Activated naive CD8-positive, alpha-beta T cell (primary cell): ENCODE results near the gene MARVELD1.

Source experiments
- H3K27ac Mint-ChIP-seq: one replicate; pipeline ENCODE4 v1.8.0; 2021; ENCODE audit warnings: mixed read lengths
- H3K27me3 Mint-ChIP-seq: one replicate; pipeline ENCODE4 v1.8.0; 2021; ENCODE audit warnings: mixed read lengths
- H3K36me3 Mint-ChIP-seq: one replicate; pipeline ENCODE4 v1.8.0; 2021; ENCODE audit warnings: mixed read lengths
- H3K4me1 Mint-ChIP-seq: one replicate; pipeline ENCODE4 v1.8.0; 2021; ENCODE audit warnings: low read depth, mixed read lengths
- H3K4me3 Mint-ChIP-seq: one replicate; pipeline ENCODE4 v1.8.0; 2021; ENCODE audit warnings: mild to moderate bottlenecking, mixed read lengths
- H3K9me3 Mint-ChIP-seq: one replicate; pipeline ENCODE4 v1.8.0; 2021; ENCODE audit warnings: low read depth, mixed read lengths

Gene MARVELD1

DNA sequence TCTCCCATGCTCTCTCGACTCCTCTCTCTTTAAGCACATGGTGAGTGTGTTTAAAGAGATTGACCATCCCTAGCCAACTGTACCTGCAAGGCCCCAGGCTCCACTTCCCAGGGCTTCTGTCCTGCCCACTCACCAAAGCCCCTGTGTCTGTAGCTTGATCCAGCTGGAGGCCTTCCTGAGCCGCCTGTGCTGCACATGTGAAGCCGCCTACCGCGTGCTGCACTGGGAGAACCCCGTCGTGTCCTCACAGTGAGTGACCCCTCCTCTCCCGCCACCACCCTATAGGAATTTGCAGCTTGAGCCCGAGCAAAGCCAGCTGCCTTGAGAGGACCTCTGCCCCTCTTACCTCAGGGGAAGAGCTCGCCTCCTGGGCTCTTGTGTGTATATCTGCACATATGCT lies 34.6 kb downstream of the MARVELD1 start:
- no peak overlapping the region for H3K4me3 Mint-ChIP-seq
- H3K27ac Mint-ChIP-seq: no peak overlapping the region
- no peaks in the 10 kb centered on the region for H3K27me3 Mint-ChIP-seq
- H3K36me3 Mint-ChIP-seq: peaks cover 14% of the 10 kb centered on the region
- H3K9me3 Mint-ChIP-seq: no peaks in the 10 kb centered on the region
- H3K4me1 Mint-ChIP-seq: peaks cover 14% of the 10 kb centered on the region

DNA sequence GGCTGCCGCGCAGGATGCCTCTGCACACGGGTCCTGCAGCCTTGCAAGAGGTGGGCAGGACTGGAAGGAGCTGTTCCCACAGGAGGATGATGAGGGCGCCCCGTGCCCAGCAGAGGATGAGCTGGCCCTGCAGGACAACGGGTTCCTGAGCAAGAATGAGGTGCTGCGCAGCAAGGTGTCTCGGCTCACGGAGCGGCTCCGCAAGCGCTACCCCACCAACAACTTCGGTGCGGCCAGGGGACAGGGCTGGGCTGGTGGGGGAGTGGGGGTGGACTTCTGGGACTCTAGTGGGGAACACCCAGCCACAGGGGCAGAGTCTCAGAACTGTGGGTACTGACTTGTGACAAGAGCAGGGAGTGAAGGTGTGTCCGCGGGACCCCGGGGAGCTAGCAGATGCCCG lies 39.4 kb downstream of the MARVELD1 start:
- Mint-ChIP-seq H3K27me3 (no peaks in the 10 kb centered on the region), H3K36me3 (peaks cover 2% of the 10 kb centered on the region), H3K4me3 (no peak overlapping the region), H3K9me3 (no peaks in the 10 kb centered on the region), H3K27ac (no peak overlapping the region), H3K4me1 (no peaks in the 10 kb centered on the region)

DNA sequence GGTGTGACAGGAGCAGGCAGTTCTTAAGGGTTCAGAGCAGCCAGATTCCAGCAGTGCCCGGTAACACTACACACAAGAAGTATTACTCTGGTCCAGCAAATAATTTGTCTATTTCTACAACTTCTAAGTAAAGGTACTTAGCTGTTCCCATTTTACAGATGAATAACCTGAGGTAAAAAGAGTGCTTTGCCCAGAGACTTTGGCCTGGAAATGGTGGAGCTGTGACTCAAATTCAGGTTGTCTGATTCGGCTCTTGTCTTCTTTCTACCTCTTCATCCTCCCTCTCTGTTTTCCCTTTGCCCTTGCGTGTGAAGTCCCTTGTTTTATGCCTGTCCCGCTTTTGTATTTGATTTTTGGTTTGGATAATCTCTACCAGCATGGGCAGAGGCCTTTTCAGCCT lies 41.2 kb downstream of the MARVELD1 start:
- Mint-ChIP-seq H3K4me3 (no peak overlapping the region), H3K27me3 (no peaks in the 10 kb centered on the region), H3K27ac (no peak overlapping the region), H3K9me3 (no peaks in the 10 kb centered on the region), H3K4me1 (no peaks in the 10 kb centered on the region), H3K36me3 (peaks cover 2% of the 10 kb centered on the region)

DNA sequence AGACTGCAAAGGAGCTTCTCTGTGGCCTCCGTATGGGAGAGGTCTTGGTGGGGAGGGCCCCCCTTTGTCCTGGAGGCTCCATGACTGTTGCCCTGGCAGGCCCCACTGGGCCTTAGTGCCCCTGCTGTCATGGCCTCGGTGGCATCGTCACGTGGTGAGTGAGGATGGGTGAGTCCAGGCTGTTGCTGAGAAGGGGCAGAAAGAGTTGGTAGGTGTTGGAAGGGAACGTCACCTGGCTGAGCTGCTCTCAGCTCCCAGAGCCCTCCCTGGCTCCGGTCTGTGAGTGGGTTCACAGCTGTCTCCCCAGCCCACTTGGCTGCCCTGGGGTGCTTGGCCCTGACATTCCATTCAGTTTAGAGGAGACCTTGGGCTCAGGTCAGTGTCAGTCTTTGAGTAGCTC lies 42.2 kb downstream of the MARVELD1 start:
- no peaks in the 10 kb centered on the region for H3K27me3 Mint-ChIP-seq
- no peaks in the 10 kb centered on the region for H3K9me3 Mint-ChIP-seq
- no peak overlapping the region for H3K4me3 Mint-ChIP-seq
- no peak overlapping the region for H3K27ac Mint-ChIP-seq
- H3K36me3 Mint-ChIP-seq: peaks cover 2% of the 10 kb centered on the region
- H3K4me1 Mint-ChIP-seq: no peaks in the 10 kb centered on the region

DNA sequence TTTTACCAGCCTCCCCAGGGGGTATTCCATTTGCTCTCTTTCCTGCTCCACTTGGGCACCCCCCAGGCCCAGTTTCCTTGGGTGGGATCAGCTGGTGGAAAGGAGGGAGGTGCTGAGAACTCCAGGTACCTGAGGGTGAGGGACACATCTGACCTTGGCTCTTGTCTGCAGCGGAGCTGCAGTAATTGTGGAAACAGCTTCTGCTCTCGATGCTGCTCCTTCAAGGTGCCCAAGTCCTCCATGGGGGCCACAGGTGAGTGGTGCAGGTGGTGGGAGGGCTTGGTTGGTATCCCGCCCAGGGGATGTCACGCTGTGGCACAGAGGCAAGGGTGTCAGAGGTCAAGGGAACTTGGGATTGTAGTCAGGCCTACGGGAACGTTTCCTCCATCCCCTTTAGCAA lies 43.9 kb downstream of the MARVELD1 start:
- H3K9me3 Mint-ChIP-seq: no peaks in the 10 kb centered on the region
- H3K4me3 Mint-ChIP-seq: no peak overlapping the region
- no peaks in the 10 kb centered on the region for H3K27me3 Mint-ChIP-seq
- no peak overlapping the region for H3K27ac Mint-ChIP-seq
- peaks cover 1% of the 10 kb centered on the region for H3K4me1 Mint-ChIP-seq
- peaks cover 5% of the 10 kb centered on the region for H3K36me3 Mint-ChIP-seq

DNA sequence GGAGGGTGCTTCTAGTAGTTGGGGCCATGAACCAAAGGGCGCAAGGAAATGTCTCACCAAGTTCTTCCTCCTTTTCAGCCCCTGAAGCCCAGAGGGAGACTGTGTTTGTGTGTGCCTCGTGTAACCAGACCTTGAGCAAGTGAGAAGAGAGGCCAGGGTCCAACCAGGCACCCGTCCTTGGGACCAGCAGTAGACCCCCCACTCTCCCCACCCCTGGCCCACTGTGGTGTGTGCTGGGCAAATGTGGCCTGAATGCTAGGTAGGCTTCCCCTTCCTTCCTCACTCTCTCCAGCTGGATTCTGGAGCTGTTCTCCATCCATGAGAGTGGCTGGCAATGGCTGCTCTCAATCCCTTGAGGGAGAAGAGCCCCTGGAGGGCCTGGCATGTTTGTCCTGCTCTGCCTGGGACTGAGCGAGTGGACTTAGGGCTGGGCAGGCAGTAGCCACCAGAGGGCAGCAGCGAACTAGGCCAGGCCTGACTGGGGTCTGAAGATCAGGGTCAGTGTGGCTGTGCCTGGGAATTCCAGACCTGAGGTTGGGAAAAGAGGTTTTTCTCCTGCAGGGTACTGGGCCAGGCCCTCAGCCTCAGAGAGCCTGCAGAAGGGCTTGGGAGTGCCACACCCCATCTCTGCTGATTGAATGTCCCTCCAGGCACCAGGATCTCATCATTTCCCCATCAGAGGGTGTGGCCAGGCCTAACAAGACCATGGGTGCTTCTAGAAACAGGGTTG lies 45.8 kb downstream of the MARVELD1 start:
- Mint-ChIP-seq H3K9me3 (no peaks in the 10 kb centered on the region), H3K36me3 (peaks cover 5% of the 10 kb centered on the region), H3K4me1 (peaks cover 2% of the 10 kb centered on the region), H3K4me3 (no peak overlapping the region), H3K27ac (no peak overlapping the region), H3K27me3 (no peaks in the 10 kb centered on the region)

DNA sequence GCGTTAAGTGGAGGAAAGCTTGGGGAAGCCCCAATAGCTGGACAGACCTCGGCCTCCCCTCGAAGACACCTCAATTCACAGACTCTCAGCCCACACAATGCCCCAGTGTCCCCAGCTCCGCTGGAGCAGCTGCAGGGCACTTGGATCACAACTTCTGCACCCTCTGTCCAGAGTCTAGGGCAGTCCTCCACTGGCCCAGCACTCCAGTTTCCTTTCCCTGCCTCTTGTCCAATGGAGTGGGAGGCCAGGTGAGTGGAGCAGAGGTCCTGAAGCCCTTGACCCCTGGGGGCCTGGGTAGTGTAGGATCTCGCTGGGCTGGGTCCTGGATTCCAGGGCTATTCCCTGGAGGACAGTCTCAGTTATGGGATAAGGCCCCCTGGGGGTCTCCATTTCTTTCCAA lies 46.4 kb downstream of the MARVELD1 start:
- peaks cover 4% of the 10 kb centered on the region for H3K4me1 Mint-ChIP-seq
- H3K27ac Mint-ChIP-seq: no peak overlapping the region
- H3K9me3 Mint-ChIP-seq: no peaks in the 10 kb centered on the region
- no peak overlapping the region for H3K4me3 Mint-ChIP-seq
- H3K27me3 Mint-ChIP-seq: no peaks in the 10 kb centered on the region
- peaks cover 5% of the 10 kb centered on the region for H3K36me3 Mint-ChIP-seq

DNA sequence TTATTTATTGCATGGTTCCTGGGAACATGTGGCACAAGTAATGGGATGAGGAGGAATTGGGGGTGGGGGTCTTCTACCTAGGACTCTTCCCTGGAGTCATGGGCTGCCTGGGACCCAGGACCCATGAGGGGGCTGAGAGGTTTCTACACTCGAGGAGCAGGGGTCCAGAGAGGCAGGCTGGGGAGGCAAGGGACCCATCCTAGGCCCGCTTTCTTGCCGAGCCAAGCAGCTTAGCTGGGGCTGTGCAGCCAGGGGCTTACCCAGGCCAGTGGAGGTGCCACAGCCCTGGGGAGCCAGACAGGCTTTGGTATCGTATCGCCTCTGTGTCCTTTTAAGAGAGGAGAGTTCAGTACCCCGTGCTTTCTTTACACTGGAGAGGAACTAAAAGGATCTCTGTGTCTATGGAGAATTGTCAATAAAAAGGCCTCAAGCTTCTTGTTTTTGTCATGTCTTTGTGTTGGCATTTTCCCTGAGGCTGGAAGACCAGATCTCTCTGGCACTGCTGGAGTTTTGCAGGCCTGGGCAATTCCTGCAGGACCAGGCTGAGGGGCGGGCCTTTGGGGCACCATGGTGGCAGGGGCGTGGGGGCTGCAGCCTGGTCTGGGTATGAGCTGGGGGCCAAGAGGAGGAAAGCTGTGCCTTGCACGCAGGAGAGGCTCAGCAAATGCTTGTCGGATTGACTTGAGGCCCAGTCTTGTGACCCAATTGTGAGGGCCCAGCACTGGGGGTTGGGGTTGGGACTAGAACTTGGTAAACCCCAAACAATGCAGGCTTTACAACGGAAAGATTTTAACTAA lies 47.1 kb downstream of the MARVELD1 start:
- peaks cover 5% of the 10 kb centered on the region for H3K36me3 Mint-ChIP-seq

DNA sequence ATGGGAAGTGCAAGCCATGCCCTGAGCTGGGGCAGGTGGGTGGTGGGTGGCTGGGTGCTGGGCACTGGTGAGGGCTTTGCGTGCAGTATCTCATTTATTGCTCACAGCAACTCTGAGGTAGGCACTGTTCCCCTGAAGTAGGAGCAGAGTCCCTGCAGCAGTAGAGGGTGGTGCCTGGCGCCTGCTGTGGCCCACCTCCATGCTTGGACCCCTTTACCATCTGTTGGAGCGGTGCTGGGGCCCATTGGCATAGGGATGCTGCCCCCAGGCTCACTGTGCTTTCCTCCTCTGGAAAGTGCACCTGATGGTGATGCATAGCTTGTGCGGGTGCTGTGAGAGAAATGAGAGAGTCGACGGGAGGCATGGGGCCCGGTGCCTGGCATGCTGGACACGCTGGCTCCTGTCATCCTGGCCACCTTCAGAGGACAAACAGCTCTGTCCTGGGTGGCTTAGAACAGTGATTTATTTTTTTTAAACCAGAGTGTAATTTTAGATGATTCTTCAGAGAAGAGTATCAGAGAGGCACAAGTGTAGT lies 47.9 kb downstream of the MARVELD1 start:
- Mint-ChIP-seq H3K27me3 (no peaks in the 10 kb centered on the region), H3K9me3 (no peaks in the 10 kb centered on the region), H3K36me3 (peaks cover 5% of the 10 kb centered on the region), H3K27ac (no peak overlapping the region), H3K4me3 (no peak overlapping the region), H3K4me1 (peaks cover 4% of the 10 kb centered on the region)

More for the DNA sequence above, 47.1 kb downstream of the MARVELD1 start:
- Mint-ChIP-seq H3K27me3 (no peaks in the 10 kb centered on the region), H3K27ac (no peak overlapping the region), H3K4me1 (peaks cover 4% of the 10 kb centered on the region), H3K9me3 (no peaks in the 10 kb centered on the region), H3K4me3 (no peak overlapping the region)

DNA sequence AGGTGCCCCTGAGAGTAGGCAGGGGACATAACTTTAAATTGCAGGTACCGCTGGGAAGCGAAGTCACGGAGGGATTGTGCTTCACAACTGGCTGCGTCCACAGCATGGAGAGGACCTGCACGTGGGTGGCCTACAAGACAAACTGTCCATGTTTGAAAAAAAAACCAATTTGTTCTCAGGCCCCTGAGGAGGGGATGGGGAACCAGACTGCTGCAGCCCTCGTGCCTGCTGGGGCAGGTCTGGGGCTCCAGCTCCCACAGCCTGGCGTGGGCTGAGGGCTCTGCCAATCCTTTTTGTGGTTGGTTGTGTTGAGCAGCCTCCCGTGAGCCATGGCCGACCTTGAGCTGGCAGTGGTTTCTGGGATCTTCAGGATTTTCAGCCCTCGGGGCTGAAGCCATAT lies 48.5 kb downstream of the MARVELD1 start:
- H3K36me3 Mint-ChIP-seq: peaks cover 5% of the 10 kb centered on the region
- peaks cover 4% of the 10 kb centered on the region for H3K4me1 Mint-ChIP-seq
- no peak overlapping the region for H3K27ac Mint-ChIP-seq
- H3K9me3 Mint-ChIP-seq: no peaks in the 10 kb centered on the region
- H3K27me3 Mint-ChIP-seq: no peaks in the 10 kb centered on the region
- H3K4me3 Mint-ChIP-seq: no peak overlapping the region

DNA sequence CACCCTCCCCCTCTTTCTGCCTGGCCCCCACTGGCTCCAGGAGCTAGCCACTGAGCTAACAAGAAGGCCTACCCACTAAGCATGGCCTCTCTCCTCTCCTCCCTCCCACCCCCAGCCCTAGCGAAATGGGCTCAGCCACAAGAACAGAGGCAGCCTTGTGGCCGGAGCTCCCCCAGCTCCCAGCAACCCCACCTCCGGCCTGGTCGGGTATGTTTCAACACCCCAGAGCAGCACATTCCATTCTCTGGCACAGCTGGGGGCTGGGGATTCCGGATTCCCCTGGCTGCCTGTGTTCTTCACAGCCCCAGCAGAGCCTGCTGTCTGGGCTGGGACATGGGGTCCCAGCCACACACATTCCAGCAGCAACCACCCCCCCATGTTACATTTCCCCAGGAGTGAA lies 49.3 kb downstream of the MARVELD1 start:
- Mint-ChIP-seq H3K9me3 (no peaks in the 10 kb centered on the region), H3K36me3 (peaks cover 7% of the 10 kb centered on the region), H3K27me3 (no peaks in the 10 kb centered on the region), H3K4me3 (no peak overlapping the region), H3K4me1 (peaks cover 4% of the 10 kb centered on the region), H3K27ac (no peak overlapping the region)

DNA sequence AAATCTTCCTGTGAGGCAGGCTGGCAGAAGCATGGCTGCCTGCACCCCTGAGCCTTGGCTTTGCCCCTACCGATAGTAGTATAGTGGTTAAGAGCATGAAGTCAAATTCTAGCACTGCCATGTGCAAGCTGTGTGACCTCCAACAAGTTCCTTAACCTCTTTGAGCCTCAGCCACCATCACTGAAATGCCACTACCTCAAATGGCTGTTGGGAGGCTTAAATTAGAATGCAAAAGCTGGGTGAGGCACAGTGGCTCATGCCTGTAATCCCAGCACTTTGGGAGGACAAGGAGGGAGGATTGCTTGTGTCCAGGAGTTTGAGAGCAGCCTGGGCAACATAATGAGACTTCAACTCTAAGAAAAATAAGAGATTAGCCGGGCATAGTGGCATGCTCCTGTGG lies 49.9 kb downstream of the MARVELD1 start:
- Mint-ChIP-seq H3K4me1 (peaks cover 4% of the 10 kb centered on the region), H3K9me3 (no peaks in the 10 kb centered on the region), H3K4me3 (no peak overlapping the region), H3K36me3 (peaks cover 10% of the 10 kb centered on the region), H3K27me3 (no peaks in the 10 kb centered on the region), H3K27ac (no peak overlapping the region)

DNA sequence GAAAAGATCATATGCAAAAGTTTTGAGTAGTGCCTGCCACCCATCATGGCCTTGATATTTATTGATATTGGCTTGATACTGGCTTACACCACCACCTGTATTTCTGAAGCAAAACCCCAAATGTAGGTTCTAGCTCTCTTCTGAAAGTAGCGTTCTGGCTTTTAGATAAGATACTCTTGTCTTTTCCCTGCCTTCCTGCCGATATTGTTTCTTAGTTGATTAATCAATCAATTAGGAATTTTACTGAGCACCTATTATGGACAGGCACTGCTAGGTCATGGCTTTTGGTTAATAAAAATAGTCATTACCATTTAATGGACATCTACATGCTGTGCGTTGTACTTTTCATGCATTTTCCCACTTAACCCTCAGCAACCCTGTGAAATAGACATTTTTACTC lies 50.4 kb downstream of the MARVELD1 start:
- no peaks in the 10 kb centered on the region for H3K27me3 Mint-ChIP-seq
- peaks cover 10% of the 10 kb centered on the region for H3K36me3 Mint-ChIP-seq
- peaks cover 4% of the 10 kb centered on the region for H3K4me1 Mint-ChIP-seq
- no peaks in the 10 kb centered on the region for H3K9me3 Mint-ChIP-seq
- no peak overlapping the region for H3K4me3 Mint-ChIP-seq
- H3K27ac Mint-ChIP-seq: no peak overlapping the region

DNA sequence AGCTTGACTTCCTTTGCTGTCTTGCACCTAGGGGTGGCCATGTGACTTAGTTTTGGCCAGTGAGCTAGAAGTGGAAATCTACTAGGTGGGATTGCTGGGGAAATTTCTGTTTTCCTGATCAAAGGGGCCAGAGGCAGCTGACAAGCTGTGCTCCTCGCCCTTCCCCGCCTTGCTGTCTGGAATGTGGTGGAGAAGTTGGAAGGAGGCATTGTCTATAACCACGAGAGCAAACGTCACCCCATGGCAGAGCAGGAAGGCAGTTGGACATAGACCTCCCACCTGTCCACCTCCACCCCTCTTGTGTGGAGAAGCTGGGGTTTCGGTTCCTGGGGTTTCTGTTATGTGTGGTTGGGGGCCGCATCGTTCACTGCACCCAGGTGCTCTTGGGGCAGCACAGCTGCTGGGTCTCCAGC lies 51.0 kb downstream of the MARVELD1 start:
- Mint-ChIP-seq H3K4me1 (peaks cover 8% of the 10 kb centered on the region), H3K4me3 (no peak overlapping the region), H3K36me3 (peaks cover 10% of the 10 kb centered on the region), H3K9me3 (no peaks in the 10 kb centered on the region), H3K27ac (no peak overlapping the region), H3K27me3 (peaks cover 1% of the 10 kb centered on the region)

DNA sequence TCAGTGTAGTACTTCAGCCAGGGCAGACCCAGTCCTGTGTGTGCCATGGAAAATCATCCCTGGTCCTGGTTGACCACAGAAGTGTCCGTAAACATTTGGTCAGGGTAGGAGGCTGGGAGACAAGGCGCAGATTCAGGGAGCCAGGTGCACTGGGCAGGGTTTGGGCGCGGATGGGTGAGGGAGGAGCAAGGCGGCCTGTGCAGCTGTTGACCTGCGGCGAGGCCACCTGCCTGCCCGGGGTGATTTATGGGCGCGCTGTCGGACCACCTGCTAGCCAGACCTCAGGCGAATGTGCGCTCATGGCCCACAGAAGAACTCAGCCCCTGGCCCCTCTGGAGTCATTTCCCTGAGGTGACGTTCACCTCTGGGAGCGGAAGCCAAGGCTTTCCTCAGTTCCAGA lies 51.7 kb downstream of the MARVELD1 start:
- peaks cover 10% of the 10 kb centered on the region for H3K36me3 Mint-ChIP-seq
- H3K27me3 Mint-ChIP-seq: peaks cover 1% of the 10 kb centered on the region
- H3K4me1 Mint-ChIP-seq: peaks cover 10% of the 10 kb centered on the region
- H3K4me3 Mint-ChIP-seq: no peak overlapping the region
- H3K9me3 Mint-ChIP-seq: no peaks in the 10 kb centered on the region
- no peak overlapping the region for H3K27ac Mint-ChIP-seq
